CD14-positive monocyte (primary cell): Measurements from ENCODE around the gene WDR35. TPM values are rescaled to one million over a fixed set of nuclear protein-coding genes. Genes with fewer than 3 reads are reported as not detected.

ENCODE experiments used
- DNase-seq, 3 donors: peaks; one replicate each; pipeline ENCODE4 v3.0.0-alpha.2; 2011 to 2022
- H2AFZ ChIP-seq: 2 replicates; pipeline ENCODE4 v1.6.0; 2012; ENCODE audit warnings: mild to moderate bottlenecking, low read depth, low read length, inconsistent platforms; ENCODE audit not compliant: insufficient read depth, poor library complexity, severe bottlenecking
- H3K27ac ChIP-seq, 2 donors: 1 replicate in 1 of 2; 2 replicates in 1 of 2; pipeline ENCODE4 v1.5.1; 2012 to 2013; ENCODE audit warnings: low read length in 2 of 2, control low read depth in 1 of 2, inconsistent platforms in 1 of 2, low read depth in 1 of 2, mild to moderate bottlenecking in 1 of 2
- H3K27me3 ChIP-seq, 2 donors: one replicate each; pipeline versions ENCODE4 v1.6.0 to v1.6.1; 2011 to 2013; ENCODE audit warnings: low read length in 2 of 2; ENCODE audit not compliant: control insufficient read depth in 2 of 2, insufficient read depth in 2 of 2
- H3K36me3 ChIP-seq, 2 donors: replicated peaks in 1 of 2; 1 replicate in 1 of 2; 2 replicates in 1 of 2; pipeline versions ENCODE4 v1.5.1 to v1.6.1; 2012 to 2013; ENCODE audit warnings: low read length in 2 of 2, control low read depth in 1 of 2, inconsistent platforms in 1 of 2, mild to moderate bottlenecking in 1 of 2; ENCODE audit not compliant: insufficient read depth in 2 of 2, control insufficient read depth in 1 of 2
- H3K4me1 ChIP-seq, 2 donors: 1 replicate in 1 of 2; 2 replicates in 1 of 2; pipeline versions ENCODE4 v1.5.1 to v1.6.1; 2012 to 2013; ENCODE audit warnings: low read length in 2 of 2, control low read depth in 1 of 2, inconsistent platforms in 1 of 2, mild to moderate bottlenecking in 1 of 2, moderate library complexity in 1 of 2; ENCODE audit not compliant: insufficient read depth in 2 of 2, control insufficient read depth in 1 of 2
- H3K4me2 ChIP-seq: replicated peaks from 2 replicates; pipeline ENCODE3; 2012; ENCODE audit warnings: low read length, moderate library complexity, mild to moderate bottlenecking; ENCODE audit not compliant: poor library complexity, severe bottlenecking; ENCODE audit errors: extremely low read depth
- H3K4me3 ChIP-seq, 3 experiments: fragments of 200-600 bp in 1 of 3; sonication (generic) in 1 of 3; replicated peaks in 1 of 3; 1 replicate in 2 of 3; 2 replicates in 1 of 3; pipeline ENCODE4 v1.5.1; 2011 to 2013; ENCODE audit warnings: low read length in 3 of 3, mild to moderate bottlenecking in 3 of 3, control low read depth in 2 of 3, low read depth in 2 of 3, inconsistent platforms in 1 of 3, moderate library complexity in 1 of 3
- H3K79me2 ChIP-seq: 2 replicates; pipeline ENCODE4 v1.6.0; 2012; ENCODE audit warnings: mild to moderate bottlenecking, control low read depth, inconsistent platforms, low read length, moderate library complexity; ENCODE audit not compliant: insufficient read depth
- H3K9ac ChIP-seq: 2 replicates; pipeline ENCODE4 v1.6.0; 2017; ENCODE audit warnings: low read length, mild to moderate bottlenecking; ENCODE audit not compliant: insufficient read depth, poor library complexity, severe bottlenecking
- H3K9me3 ChIP-seq, 2 donors: replicated peaks in 1 of 2; 1 replicate in 1 of 2; 2 replicates in 1 of 2; pipeline versions ENCODE4 v1.5.1 to v1.6.1; 2012 to 2013; ENCODE audit warnings: low read length in 2 of 2, control low read depth in 1 of 2; ENCODE audit not compliant: control insufficient read depth in 1 of 2, insufficient read depth in 1 of 2
- H4K20me1 ChIP-seq: 2 replicates; pipeline ENCODE4 v1.6.0; 2012; ENCODE audit warnings: mild to moderate bottlenecking, low read length, control low read depth, moderate library complexity; ENCODE audit not compliant: insufficient read depth
- H3K27ac Mint-ChIP-seq, 7 donors: one replicate each; pipeline ENCODE4 v1.8.0; 2020; ENCODE audit warnings: mild to moderate bottlenecking in 7 of 7, mixed read lengths in 7 of 7, moderate library complexity in 6 of 7, inconsistent platforms in 2 of 7
- H3K27me3 Mint-ChIP-seq, 3 donors: one replicate each; pipeline ENCODE4 v1.8.0; 2021 to 2022; ENCODE audit warnings: low read depth in 3 of 3, mild to moderate bottlenecking in 3 of 3, mixed read lengths in 3 of 3, moderate library complexity in 3 of 3, inconsistent platforms in 1 of 3
- H3K36me3 Mint-ChIP-seq, 2 donors: one replicate each; pipeline ENCODE4 v1.8.0; 2020; ENCODE audit warnings: mixed read lengths in 2 of 2, inconsistent platforms in 1 of 2, mild to moderate bottlenecking in 1 of 2
- H3K4me1 Mint-ChIP-seq: one replicate; pipeline ENCODE4 v1.8.0; 2020; ENCODE audit warnings: mild to moderate bottlenecking, mixed read lengths
- H3K4me3 Mint-ChIP-seq, 2 donors: one replicate each; pipeline ENCODE4 v1.8.0; 2020; ENCODE audit warnings: mild to moderate bottlenecking in 2 of 2, mixed read lengths in 2 of 2, moderate library complexity in 1 of 2
- H3K9me3 Mint-ChIP-seq, 7 donors: one replicate each; pipeline ENCODE4 v1.8.0; 2020 to 2022; ENCODE audit warnings: mixed read lengths in 7 of 7, mild to moderate bottlenecking in 6 of 7, moderate library complexity in 6 of 7, inconsistent platforms in 2 of 7
- WGBS: methylation state at CpG from one replicate; pipeline ENCODE4 v1.1.5; 2013; ENCODE audit warnings: missing lambda C conversion rate; ENCODE audit not compliant: insufficient coverage; 5-methylcytosine and 5-hydroxymethylcytosine counted together
- intact Hi-C, 2 donors: fragments of 100-400 bp; cut with micrococcal nuclease; formaldehyde crosslinking; loops; one replicate each; pipeline versions ENCODE4 v1.15.0 to v1.15.1; 2023
- polyA plus RNA-seq, 3 donors: library from polyadenylated mRNA; depleted of rRNA in 1 of 3; unstranded in 2 of 3; stranded (reverse) in 1 of 3; fragments of 300-500 nt in 2 of 3; fragments of >200 nt in 1 of 3; fragmentation: Illumina TruSeq in 2 of 3; gene quantifications; 1 replicate in 2 of 3; 2 replicates in 1 of 3; pipeline ENCODE4 v1.2.3, GENCODE V29; 2012 to 2021
- TF ChIP-seq, protein P1 (sequence below): fragments of 200-600 bp; IDR thresholded peaks from one replicate; pipeline ENCODE4 v1.8.0; 2022; ENCODE audit warnings: antibody characterized with exemption, mild to moderate bottlenecking

Gene WDR35
- polyA plus RNA-seq, 3 donors = 0.28 to 1.0 (median 0.67) TPM

DNA sequence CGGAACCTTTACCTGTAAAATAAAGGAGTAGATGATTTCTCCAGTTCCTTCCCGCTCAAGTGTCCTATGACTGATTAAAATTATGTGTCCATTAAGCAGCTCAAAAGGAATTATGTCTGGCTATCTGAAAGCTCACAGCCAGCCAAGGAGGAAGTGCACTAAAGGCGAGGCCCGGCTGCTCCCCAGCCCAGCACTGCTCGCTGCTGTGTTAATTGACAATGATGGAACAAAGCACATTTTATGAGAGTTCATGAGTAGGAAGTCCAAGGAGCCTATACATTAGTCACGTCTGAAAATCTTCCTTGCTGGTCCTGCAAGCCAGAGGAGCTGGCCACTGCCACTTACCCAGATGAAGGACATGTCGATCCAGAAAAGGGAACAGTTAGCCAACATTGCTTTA, 102.4 kb downstream of the WDR35 start:
- intact Hi-C loops = loop anchor here in 1 of 2 donors (10.0 kb wide), 1 partner anchor 757 kb away; no protein-coding TSS in a partner anchor
- H3K4me1 Mint-ChIP-seq = peaks cover 36% of the 10 kb centered on the region
- H3K36me3 ChIP-seq = no peaks in the 10 kb centered on the region
- H3K27ac Mint-ChIP-seq = peak overlapping the region in 5 of 7 donors; percentile 24 to 81 (median 69)
- H3K4me3 ChIP-seq = no peak overlapping the region
- H3K4me3 Mint-ChIP-seq = peak overlapping the region in 1 of 2 donors; percentile 19
- H3K9me3 Mint-ChIP-seq = peaks cover 5 to 14% (median 12%) of the 10 kb centered on the region in 7 donors
- no peak overlapping the region for H3K4me2 ChIP-seq
- H3K27me3 Mint-ChIP-seq = peaks cover 0 to 7% (median 4%) of the 10 kb centered on the region in 3 donors
- peak overlapping the region in 1 of 2 donors; percentile 1 for H3K27ac ChIP-seq
- peaks cover under 1% of the 10 kb centered on the region for H3K79me2 ChIP-seq
- H3K9ac ChIP-seq = no peak overlapping the region
- H3K36me3 Mint-ChIP-seq = peaks cover 9% of the 10 kb centered on the region in 2 donors
- no peaks in the 10 kb centered on the region for H3K9me3 ChIP-seq
- peak; percentile 21 to 35 (median 34) for DNase-seq
- no peaks in the 10 kb centered on the region for H4K20me1 ChIP-seq
- peak overlapping the region; percentile 12 for H2AFZ ChIP-seq
- TF ChIP-seq, protein P1, sequence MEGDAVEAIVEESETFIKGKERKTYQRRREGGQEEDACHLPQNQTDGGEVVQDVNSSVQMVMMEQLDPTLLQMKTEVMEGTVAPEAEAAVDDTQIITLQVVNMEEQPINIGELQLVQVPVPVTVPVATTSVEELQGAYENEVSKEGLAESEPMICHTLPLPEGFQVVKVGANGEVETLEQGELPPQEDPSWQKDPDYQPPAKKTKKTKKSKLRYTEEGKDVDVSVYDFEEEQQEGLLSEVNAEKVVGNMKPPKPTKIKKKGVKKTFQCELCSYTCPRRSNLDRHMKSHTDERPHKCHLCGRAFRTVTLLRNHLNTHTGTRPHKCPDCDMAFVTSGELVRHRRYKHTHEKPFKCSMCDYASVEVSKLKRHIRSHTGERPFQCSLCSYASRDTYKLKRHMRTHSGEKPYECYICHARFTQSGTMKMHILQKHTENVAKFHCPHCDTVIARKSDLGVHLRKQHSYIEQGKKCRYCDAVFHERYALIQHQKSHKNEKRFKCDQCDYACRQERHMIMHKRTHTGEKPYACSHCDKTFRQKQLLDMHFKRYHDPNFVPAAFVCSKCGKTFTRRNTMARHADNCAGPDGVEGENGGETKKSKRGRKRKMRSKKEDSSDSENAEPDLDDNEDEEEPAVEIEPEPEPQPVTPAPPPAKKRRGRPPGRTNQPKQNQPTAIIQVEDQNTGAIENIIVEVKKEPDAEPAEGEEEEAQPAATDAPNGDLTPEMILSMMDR = no peak
- H3K27me3 ChIP-seq = no peaks in the 10 kb centered on the region
- WGBS = 35% methylated on average over 5 of the region's 7 CpGs
- H3K4me1 ChIP-seq = peaks cover 28 to 37% of the 10 kb centered on the region in 2 donors

DNA sequence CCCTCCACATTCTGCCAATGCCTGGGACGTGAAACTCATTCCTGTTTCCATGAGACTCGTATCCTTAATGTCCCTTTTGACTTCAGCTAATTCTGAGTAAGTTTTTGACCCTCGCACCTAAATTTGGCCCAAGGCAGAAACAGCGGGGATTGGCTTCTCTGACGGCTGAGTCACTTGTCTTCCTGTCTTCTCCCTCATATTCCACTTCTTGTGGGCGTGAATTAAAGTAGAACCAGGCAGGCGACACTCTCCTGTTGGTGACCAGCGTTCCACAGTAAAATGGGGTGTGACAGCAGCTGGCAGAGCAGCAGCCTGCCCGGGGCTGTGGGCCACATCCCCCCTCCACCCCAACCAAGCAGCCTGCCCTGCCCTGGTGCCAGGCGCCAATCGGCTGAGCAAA, 103.6 kb downstream of the WDR35 start:
- Histone ChIP-seq H3K4me3 (no peak overlapping the region), H4K20me1 (no peaks in the 10 kb centered on the region), H3K9ac (no peak overlapping the region), H3K36me3 (no peaks in the 10 kb centered on the region), H3K79me2 (no peaks in the 10 kb centered on the region), H2AFZ (no peak overlapping the region), H3K4me2 (no peak overlapping the region), H3K27ac (no peak overlapping the region), H3K4me1 (peaks cover 16 to 27% of the 10 kb centered on the region in 2 donors), H3K27me3 (no peaks in the 10 kb centered on the region), H3K9me3 (no peaks in the 10 kb centered on the region)
- Mint-ChIP-seq H3K27ac (peak overlapping the region in 2 of 7 donors; percentile 33 to 38), H3K27me3 (peaks cover 0 to 7% (median 2%) of the 10 kb centered on the region in 3 donors), H3K4me1 (peaks cover 33% of the 10 kb centered on the region), H3K36me3 (peaks cover 9% of the 10 kb centered on the region in 2 donors), H3K9me3 (peaks cover 0 to 7% (median 5%) of the 10 kb centered on the region in 7 donors), H3K4me3 (no peak overlapping the region)
- TF ChIP-seq, protein P1 = no peak
- WGBS = 79% methylated on average over 10 of the region's 11 CpGs
- DNase-seq = no peak
- intact Hi-C loops = loop anchor here in 1 of 2 donors (10.0 kb wide), 1 partner anchor 759 kb away; no protein-coding TSS in a partner anchor
